ENCODE data around the gene SYNGAP1.
"Not testable (repeated sequence)": the region's sequence is repeated elsewhere in the genome, so short reads cannot be mapped to it uniquely, and the experiment has no call there.

SYNGAP1 gene

GRCh38 chr6:33419580-33420490 is at the start of gene SYNGAP1:
Gene SYNGAP1 (plus strand): TSS chr6:33420065. CDS start chr6:33420265, 200 bp downstream.
- TF ChIP-seq, protein P1, sequence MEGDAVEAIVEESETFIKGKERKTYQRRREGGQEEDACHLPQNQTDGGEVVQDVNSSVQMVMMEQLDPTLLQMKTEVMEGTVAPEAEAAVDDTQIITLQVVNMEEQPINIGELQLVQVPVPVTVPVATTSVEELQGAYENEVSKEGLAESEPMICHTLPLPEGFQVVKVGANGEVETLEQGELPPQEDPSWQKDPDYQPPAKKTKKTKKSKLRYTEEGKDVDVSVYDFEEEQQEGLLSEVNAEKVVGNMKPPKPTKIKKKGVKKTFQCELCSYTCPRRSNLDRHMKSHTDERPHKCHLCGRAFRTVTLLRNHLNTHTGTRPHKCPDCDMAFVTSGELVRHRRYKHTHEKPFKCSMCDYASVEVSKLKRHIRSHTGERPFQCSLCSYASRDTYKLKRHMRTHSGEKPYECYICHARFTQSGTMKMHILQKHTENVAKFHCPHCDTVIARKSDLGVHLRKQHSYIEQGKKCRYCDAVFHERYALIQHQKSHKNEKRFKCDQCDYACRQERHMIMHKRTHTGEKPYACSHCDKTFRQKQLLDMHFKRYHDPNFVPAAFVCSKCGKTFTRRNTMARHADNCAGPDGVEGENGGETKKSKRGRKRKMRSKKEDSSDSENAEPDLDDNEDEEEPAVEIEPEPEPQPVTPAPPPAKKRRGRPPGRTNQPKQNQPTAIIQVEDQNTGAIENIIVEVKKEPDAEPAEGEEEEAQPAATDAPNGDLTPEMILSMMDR (IDR thresholded peaks at IDR 0.05; ENCODE audit: low read depth, low read length), result no peak

GRCh38 chr6:33371901-33372300 is 48.0 kb upstream of the SYNGAP1 start:
- not testable (repeated sequence) for DNase-seq (ENCODE audit: extremely low read depth, low read depth)

More at GRCh38 chr6:33419580-33420490, at the start of gene SYNGAP1:
- peak; percentile 44 for DNase-seq (ENCODE audit: extremely low read depth, low read depth)

DNA sequence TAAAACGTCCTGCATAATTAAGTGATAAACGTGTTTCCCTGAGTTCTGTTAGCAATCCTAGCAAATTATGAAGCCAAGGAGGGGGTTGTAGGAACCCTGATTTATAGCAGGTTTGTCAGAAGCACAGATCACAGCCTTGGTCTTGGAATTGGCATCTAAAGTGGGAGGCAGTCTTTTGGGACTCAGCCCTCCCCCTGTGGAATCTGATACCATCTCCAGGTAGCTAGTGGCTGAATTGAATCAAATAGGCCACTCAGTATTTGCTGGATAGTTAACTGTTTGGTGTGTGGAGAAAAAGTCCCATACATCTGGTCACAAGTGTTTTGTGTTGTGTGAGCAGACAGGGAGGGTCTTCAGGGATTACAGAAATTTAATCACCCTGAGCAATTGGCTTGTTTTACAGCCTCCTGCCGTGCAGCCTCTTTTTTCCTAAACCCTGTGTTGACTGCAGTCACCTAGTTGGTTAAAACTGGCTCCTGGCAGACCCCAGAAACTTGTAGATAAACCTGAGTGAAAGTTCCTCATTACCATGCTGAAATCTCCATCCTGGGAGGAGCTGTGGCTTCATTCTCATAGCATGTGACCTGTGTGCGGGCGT is 47.2 kb upstream of the SYNGAP1 start:
- TF ChIP-seq, protein P1 (IDR thresholded peaks at IDR 0.05; ENCODE audit: low read depth, low read length), result no peak
- no peak for DNase-seq (ENCODE audit: extremely low read depth, low read depth)

DNA sequence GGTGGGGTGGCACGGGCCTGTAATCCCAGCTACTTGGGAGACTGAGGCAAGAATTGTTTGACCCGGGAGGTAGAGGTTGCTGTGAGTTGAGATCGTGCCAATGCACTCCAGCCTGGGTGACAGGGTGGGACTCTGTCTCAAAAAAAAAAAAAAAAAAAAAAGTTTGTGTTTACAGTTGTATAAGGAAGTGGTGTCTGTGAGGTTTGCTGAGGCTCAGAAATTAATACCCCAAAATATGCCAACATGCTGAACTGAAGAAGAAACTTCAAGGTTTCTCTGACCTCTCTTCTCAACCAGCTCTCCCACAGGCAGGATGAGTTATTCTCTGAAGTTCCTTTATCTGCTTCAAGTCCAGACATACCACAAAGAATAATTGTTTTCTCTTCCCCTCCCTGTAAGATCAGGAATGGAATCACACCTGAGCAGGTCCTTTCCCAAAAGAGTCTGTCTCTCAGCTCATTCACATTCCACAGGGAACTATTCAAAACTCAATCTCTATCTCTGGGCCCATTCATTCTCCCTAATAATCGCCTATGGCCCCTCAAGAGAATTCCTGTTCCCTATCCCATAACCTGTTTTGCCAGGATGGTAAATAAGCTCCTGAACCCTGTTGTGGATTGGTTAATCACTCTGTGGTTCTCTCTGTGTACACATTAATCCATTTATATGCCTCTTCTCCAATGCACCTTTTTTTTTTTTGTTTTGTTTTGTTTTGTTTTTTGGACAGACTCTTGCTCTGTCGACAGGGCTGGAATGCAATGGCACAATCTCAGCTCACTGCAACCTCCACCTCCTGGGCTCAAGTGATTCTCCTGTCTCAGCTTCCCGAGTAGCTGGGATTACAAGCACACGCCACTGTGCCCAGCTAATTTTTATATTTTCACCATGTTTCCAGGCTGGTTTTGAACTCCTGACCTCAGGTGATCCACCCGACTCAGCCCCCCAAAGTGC is 45.6 kb upstream of the SYNGAP1 start:
- TF ChIP-seq, protein P1 (IDR thresholded peaks at IDR 0.05; ENCODE audit: low read depth, low read length), result no peak
- no peak for DNase-seq (ENCODE audit: extremely low read depth, low read depth)

GRCh38 chr6:33375143-33375671 is 44.7 kb upstream of the SYNGAP1 start:
- DNase-seq (ENCODE audit: extremely low read depth, low read depth), result peak; percentile 83
- TF ChIP-seq, protein P1 (IDR thresholded peaks at IDR 0.05; ENCODE audit: low read depth, low read length), result no peak

- TF ChIP-seq, protein P1 (IDR thresholded peaks at IDR 0.05; ENCODE audit: low read depth, low read length), result no peak
Measured at GRCh38 chr6:33377171-33377570, 42.7 kb upstream of the SYNGAP1 start.

DNA sequence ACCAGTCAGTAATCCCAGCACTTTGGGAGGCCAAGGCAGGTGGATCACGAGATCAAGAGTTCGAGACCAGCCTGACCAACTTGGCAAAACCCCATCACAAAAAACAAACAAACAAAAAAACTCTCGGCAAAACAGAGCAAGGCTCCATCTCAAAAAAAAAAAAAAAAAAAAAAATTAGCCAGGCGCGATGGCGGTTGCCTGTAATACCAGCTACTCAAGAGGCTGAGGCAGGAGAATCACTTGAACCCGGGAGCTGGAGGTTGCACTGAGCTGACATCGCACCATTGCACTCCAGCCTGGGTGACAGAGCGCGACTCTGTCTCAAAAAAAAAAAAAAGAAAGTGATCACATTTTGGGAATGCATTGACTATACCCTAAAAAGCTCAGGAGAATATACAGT is 40.7 kb upstream of the SYNGAP1 start:
- not testable (repeated sequence) for DNase-seq (ENCODE audit: extremely low read depth, low read depth)

More at GRCh38 chr6:33377171-33377570, 42.7 kb upstream of the SYNGAP1 start:
- DNase-seq (ENCODE audit: extremely low read depth, low read depth), result no peak

All from AG09319 (cell line).